Measurements from ENCODE around the gene DAPP1. TPM values are rescaled to one million over a fixed set of nuclear protein-coding genes. Genes with fewer than 3 reads are reported as not detected.

Gene DAPP1
- total RNA-seq, 1 donor from 2014 or later = 0.74 TPM

GRCh38 chr4:99891351-99891750, 74.7 kb downstream of the DAPP1 start:
- intact Hi-C loops (cut with micrococcal nuclease) = no loop called here
- no peak for TF ChIP-seq CTCF (IDR thresholded peaks at IDR 0.05; ENCODE audit: borderline replicate concordance)
- no peak overlapping the region for H3K27ac ChIP-seq (replicated peaks)
- no peak for DNase-seq
- H3K27me3 ChIP-seq (ENCODE audit: low read depth) = no peaks in the 10 kb centered on the region
- H3K36me3 ChIP-seq = peaks cover 12% of the 10 kb centered on the region
- no peaks in the 10 kb centered on the region for H3K9me3 ChIP-seq (replicated peaks)
- no peak overlapping the region for H3K4me3 ChIP-seq
- peaks cover 67% of the 10 kb centered on the region for H3K4me1 ChIP-seq

- Histone ChIP-seq H3K4me1 (peaks cover 60% of the 10 kb centered on the region), H3K4me3 (peak overlapping the region; percentile 85), H3K27ac (replicated peaks) (no peak overlapping the region), H3K36me3 (peaks cover 3% of the 10 kb centered on the region), H3K27me3 (ENCODE audit: low read depth) (no peaks in the 10 kb centered on the region), H3K9me3 (replicated peaks) (no peaks in the 10 kb centered on the region)
- no peak for DNase-seq
- no peak for TF ChIP-seq CTCF (IDR thresholded peaks at IDR 0.05; ENCODE audit: borderline replicate concordance)
- intact Hi-C loops (cut with micrococcal nuclease) = no loop called here
Measured at GRCh38 chr4:99893029-99893428, 76.4 kb downstream of the DAPP1 start.

GRCh38 chr4:99893839-99894160, 77.2 kb downstream of the DAPP1 start:
- peak overlapping the region; percentile 87 for H3K27ac ChIP-seq (replicated peaks)
- no peak for DNase-seq
- no peaks in the 10 kb centered on the region for H3K27me3 ChIP-seq (ENCODE audit: low read depth)
- peaks cover 3% of the 10 kb centered on the region for H3K36me3 ChIP-seq
- TF ChIP-seq CTCF (IDR thresholded peaks at IDR 0.05; ENCODE audit: borderline replicate concordance) = no peak
- peak overlapping the region; percentile 85 for H3K4me3 ChIP-seq
- no peaks in the 10 kb centered on the region for H3K9me3 ChIP-seq (replicated peaks)
- peaks cover 52% of the 10 kb centered on the region for H3K4me1 ChIP-seq
- intact Hi-C loops (cut with micrococcal nuclease) = no loop called here

- Histone ChIP-seq H3K27ac (replicated peaks) (peak within 1 kb of the TSS; percentile 87), H3K4me3 (peak within 1 kb of the TSS; percentile 85), H3K36me3 (peaks cover 1% of the 10 kb centered on the region), H3K9me3 (replicated peaks) (no peaks in the 10 kb centered on the region), H3K4me1 (peaks cover 46% of the 10 kb centered on the region), H3K27me3 (ENCODE audit: low read depth) (no peaks in the 10 kb centered on the region)
- DNase-seq = peak; percentile 90
- TF ChIP-seq CTCF (IDR thresholded peaks at IDR 0.05; ENCODE audit: borderline replicate concordance) = no peak
- intact Hi-C loops (cut with micrococcal nuclease) = no loop called here
Measured at GRCh38 chr4:99894161-99894997, 77.8 kb downstream of the DAPP1 start, which contains the start of gene LAMTOR3. Gene LAMTOR3, minus strand, starts transcription at chr4:99894427. Its CDS starts 464 bp downstream, at chr4:99893963.

GRCh38 chr4:99894998-99895397, 78.4 kb downstream of the DAPP1 start:
- DNase-seq = no peak
- peaks cover 43% of the 10 kb centered on the region for H3K4me1 ChIP-seq
- intact Hi-C loops (cut with micrococcal nuclease) = loop anchor here (5.0 kb wide), 1 partner anchor 47 kb away; no protein-coding TSS in a partner anchor
- no peaks in the 10 kb centered on the region for H3K36me3 ChIP-seq
- H3K27me3 ChIP-seq (ENCODE audit: low read depth) = no peaks in the 10 kb centered on the region
- no peaks in the 10 kb centered on the region for H3K9me3 ChIP-seq (replicated peaks)
- H3K4me3 ChIP-seq = peak overlapping the region; percentile 85
- peak overlapping the region; percentile 87 for H3K27ac ChIP-seq (replicated peaks)
- TF ChIP-seq CTCF (IDR thresholded peaks at IDR 0.05; ENCODE audit: borderline replicate concordance) = no peak

All from left ventricle myocardium inferior (tissue), 1 donor.